HepG2 (cell line): ENCODE results near the gene GPBP1. TPM values are rescaled to one million over a fixed set of nuclear protein-coding genes. Genes with fewer than 3 reads are reported as not detected.

Experiments used
- ATAC-seq: fragments of 200-7000 bp; cut with Tn5 transposase; 3 replicates; pipeline ENCODE4 v1.9.1; 2020; ENCODE audit warnings: mild to moderate bottlenecking, moderate library complexity
- BruUV-seq: library from RNA; stranded (reverse); fragments of 400-500 nt; replicated peaks from 2 replicates; lab custom pipeline; 2021; lab: Mats Ljungman, UMichigan
- CTCF ChIA-PET: fragments of 300-600 bp; formaldehyde crosslinking; extraction: SDS; loops from one replicate; lab custom pipeline; 2021; ENCODE audit warnings: low total read pairs, inconsistent platforms, low intra/inter-chr PET ratio; lab: Yijun Ruan, JAX
- POLR2A ChIA-PET: fragments of 350-600 bp; sonication (Branson Sonifier 250); formaldehyde crosslinking; loops from one replicate; lab custom pipeline; 2020; ENCODE audit warnings: antibody characterized with exemption, inconsistent platforms; lab: Yijun Ruan, JAX
- DNase-seq: peaks from one replicate; pipeline ENCODE4 v3.0.0-alpha.2; 2015; ENCODE audit warnings: low spot score
- FAIRE-seq: peaks from 3 replicates; lab custom pipeline; 2011; peaks lifted over from hg19 to GRCh38; lab: Jason Lieb, UNC
- H2AFZ ChIP-seq: one replicate; pipeline ENCODE4 v1.6.1; 2011; ENCODE audit warnings: low read length, inconsistent platforms
- H3K27ac ChIP-seq: fragments of 300-600 bp; 3 replicates; pipeline ENCODE4 v1.8.0; 2011; ENCODE audit warnings: mixed run types, mild to moderate bottlenecking, mixed read lengths, low read length, inconsistent platforms; ENCODE audit not compliant: insufficient read depth; ENCODE audit errors: extremely low read length
- H3K27me3 ChIP-seq, 2 experiments: fragments of 200-600 bp in 1 of 2; 2 replicates in 1 of 2; 3 replicates in 1 of 2; pipeline versions ENCODE4 v1.6.0 to v1.8.0; 2011; ENCODE audit warnings: low read length in 2 of 2, mild to moderate bottlenecking in 2 of 2, moderate library complexity in 2 of 2, inconsistent platforms in 1 of 2; ENCODE audit not compliant: insufficient read depth in 2 of 2, control insufficient read depth in 1 of 2
- H3K36me3 ChIP-seq, 2 experiments: fragments of 200-600 bp in 1 of 2; replicated peaks in 1 of 2; 2 replicates in 1 of 2; 3 replicates in 1 of 2; pipeline versions ENCODE4 v1.5.1 to v1.8.0; 2011; ENCODE audit warnings: low read length in 2 of 2, inconsistent platforms in 1 of 2; ENCODE audit not compliant: insufficient read depth in 2 of 2, control insufficient read depth in 1 of 2
- H3K4me1 ChIP-seq: 2 replicates; pipeline ENCODE4 v1.5.1; 2012; ENCODE audit warnings: low read length, inconsistent platforms; ENCODE audit not compliant: insufficient read depth
- H3K4me2 ChIP-seq: 2 replicates; pipeline ENCODE4 v1.6.0; 2011; ENCODE audit warnings: low read depth, low read length, inconsistent platforms
- H3K4me3 ChIP-seq, 3 experiments: fragments of 200-600 bp in 1 of 3; sonication (generic), shearing (Covaris generic) in 1 of 3; replicated peaks in 1 of 3; 2 replicates each; pipeline ENCODE4 v1.5.1; 2011 to 2016; ENCODE audit warnings: low read length in 3 of 3, inconsistent platforms in 2 of 3, low read depth in 2 of 3, mild to moderate bottlenecking in 2 of 3, control low read depth in 1 of 3, mixed read lengths in 1 of 3; ENCODE audit not compliant: insufficient read depth in 1 of 3
- H3K79me2 ChIP-seq: one replicate; pipeline ENCODE4 v1.6.1; 2011; ENCODE audit warnings: low read length, inconsistent platforms; ENCODE audit not compliant: insufficient read depth
- H3K9ac ChIP-seq: 2 replicates; pipeline ENCODE4 v1.6.0; 2011; ENCODE audit warnings: mild to moderate bottlenecking, low read depth, low read length, inconsistent platforms; ENCODE audit not compliant: insufficient read depth
- H3K9me3 ChIP-seq: 2 replicates; pipeline ENCODE4 v1.5.1; 2012; ENCODE audit warnings: mild to moderate bottlenecking, low read length
- H4K20me1 ChIP-seq: 2 replicates; pipeline ENCODE4 v1.6.0; 2011; ENCODE audit warnings: inconsistent platforms, mild to moderate bottlenecking, low read length, moderate library complexity; ENCODE audit not compliant: insufficient read depth
- DBP ChIP-seq: sonication (generic); formaldehyde crosslinking; IDR thresholded peaks from 2 replicates; pipeline ENCODE4 v1.4.0; 2020; ENCODE audit warnings: missing genetic modification reagents; ENCODE audit errors: not compliant biosample characterization
- ERF ChIP-seq: IDR thresholded peaks from 2 replicates; pipeline ENCODE4 v1.6.1; 2018; ENCODE audit warnings: missing biosample characterization, missing genetic modification reagents
- ONECUT2 ChIP-seq: sonication (generic); formaldehyde crosslinking; IDR thresholded peaks from 2 replicates; pipeline ENCODE4 v1.4.0; 2020; ENCODE audit warnings: missing genetic modification reagents
- SSRP1 ChIP-seq: IDR thresholded peaks from 2 replicates; pipeline ENCODE4 v1.6.1; 2016; ENCODE audit warnings: control low read depth
- TBL1XR1 ChIP-seq: fragments of 150-350 bp; IDR thresholded peaks from 2 replicates; pipeline ENCODE4 v1.6.1; 2014; ENCODE audit warnings: borderline replicate concordance, low read length; ENCODE audit not compliant: partially characterized antibody
- ZBTB1 ChIP-seq: sonication (generic); formaldehyde crosslinking; IDR thresholded peaks from 2 replicates; pipeline ENCODE4 v1.4.0; 2020; ENCODE audit warnings: missing genetic modification reagents, borderline replicate concordance
- ZNF280D ChIP-seq: sonication (generic); formaldehyde crosslinking; IDR thresholded peaks from 2 replicates; pipeline ENCODE4 v1.5.1; 2020; ENCODE audit warnings: mild to moderate bottlenecking, missing genetic modification reagents
- ZNF672 ChIP-seq: sonication (generic); formaldehyde crosslinking; IDR thresholded peaks from 2 replicates; pipeline ENCODE4 v1.8.1; 2022; ENCODE audit warnings: missing genetic modification reagents
- WGBS: methylation state at CpG from one replicate; pipeline ENCODE4 v1.1.6; 2017; ENCODE audit warnings: low lambda C conversion rate; 5-methylcytosine and 5-hydroxymethylcytosine counted together
- in situ Hi-C: cut with HindIII; loops from 2 replicates; pipeline ENCODE4 v1.10.0; 2017; ENCODE audit warnings: low pct_unique_long_range_greater_than_20kb; ENCODE audit not compliant: extremely low pct_ligation_motif_present
- intact Hi-C: fragments of 100-400 bp; cut with micrococcal nuclease; formaldehyde crosslinking; loops from one replicate; pipeline ENCODE4 v1.10.0; 2022; ENCODE audit not compliant: unreplicated experiment
- polyA plus RNA-seq, 8 experiments: library from polyadenylated mRNA; depleted of rRNA in 3 of 8; stranded (reverse) in 7 of 8; unstranded in 1 of 8; fragments of >200 nt; fragmentation: Illumina TruSeq in 4 of 8; extraction: Trizol in 4 of 8; gene quantifications; 2 replicates each; pipeline versions ENCODE4 v1.2.1 to v1.2.3, GENCODE V29; 2011 to 2016; ENCODE audit warnings: low read depth in 4 of 8, missing spikeins in 1 of 8, mixed read lengths in 1 of 8; ENCODE audit not compliant: insufficient read depth in 1 of 8
- total RNA-seq, 5 experiments: library from RNA; depleted of rRNA; stranded (reverse); fragments of >200 nt; fragmentation: Illumina TruSeq; extraction: Trizol; gene quantifications; 2 replicates each; pipeline ENCODE4 v1.2.3, GENCODE V29; 2016; ENCODE audit warnings: low read depth in 1 of 5

The GPBP1 gene
- total and polyA plus RNA-seq, 2 of the 13 experiments (the other 11 are each of a cell fraction or from before 2014, with no cell fraction given), result 27.1 to 72.2 TPM

- no peak for FAIRE-seq
- in situ Hi-C loops, result no loop called here
- H3K9me3 ChIP-seq, result no peaks in the 10 kb centered on the region
- no peak overlapping the region for H3K27ac ChIP-seq
- H4K20me1 ChIP-seq, result no peaks in the 10 kb centered on the region
- no TSS peak for BruUV-seq
- H3K4me3 ChIP-seq, result no peak overlapping the region
- H3K79me2 ChIP-seq, result no peaks in the 10 kb centered on the region
- WGBS, result 61% methylated on average over 2 of the region's 2 CpGs
- no peak for ATAC-seq
- TF ChIP-seq ZNF672 (CRISPR knock-in tag) (no peak), ZBTB1 (CRISPR knock-in tag) (no peak), ONECUT2 (CRISPR knock-in tag) (no peak), ZNF280D (no peak), SSRP1 (CRISPR knock-in tag) (no peak), ERF (no peak), TBL1XR1 (no peak), DBP (CRISPR knock-in tag) (no peak)
- H3K36me3 ChIP-seq, result no peaks in the 10 kb centered on the region
- no peak overlapping the region for H2AFZ ChIP-seq
- H3K4me2 ChIP-seq, result no peak overlapping the region
- no peaks in the 10 kb centered on the region for H3K4me1 ChIP-seq
- H3K27me3 ChIP-seq, result no peaks in the 10 kb centered on the region
- ChIA-PET CTCF (no interaction called here), POLR2A (no interaction called here)
- intact Hi-C loops, result no loop called here
- DNase-seq, result no peak
- H3K9ac ChIP-seq, result no peak overlapping the region
Observed at GRCh38 chr5:57157131-57157530, 16.7 kb upstream of the GPBP1 start.
